A673 (cell line): ENCODE data around the gene ZNF761.

Experiments
- EZH2 ChIP-seq: fragments of 200-600 bp; sonication (generic); IDR thresholded peaks from 2 replicates; pipeline ENCODE4 v1.6.1; 2017; ENCODE audit warnings: borderline replicate concordance, low read depth, mild to moderate bottlenecking, mixed read lengths, antibody characterized with exemption, low read length; ENCODE audit not compliant: poor library complexity, severe bottlenecking
- TF ChIP-seq, protein P1 (sequence below): fragments of 300-800, 200-600 bp; sonication (generic); conservative IDR thresholded peaks from 2 replicates; pipeline ENCODE4 v1.5.1; 2017; ENCODE audit warnings: low read depth, mild to moderate bottlenecking, antibody characterized with exemption, low read length, moderate library complexity, mixed read lengths

DNA sequence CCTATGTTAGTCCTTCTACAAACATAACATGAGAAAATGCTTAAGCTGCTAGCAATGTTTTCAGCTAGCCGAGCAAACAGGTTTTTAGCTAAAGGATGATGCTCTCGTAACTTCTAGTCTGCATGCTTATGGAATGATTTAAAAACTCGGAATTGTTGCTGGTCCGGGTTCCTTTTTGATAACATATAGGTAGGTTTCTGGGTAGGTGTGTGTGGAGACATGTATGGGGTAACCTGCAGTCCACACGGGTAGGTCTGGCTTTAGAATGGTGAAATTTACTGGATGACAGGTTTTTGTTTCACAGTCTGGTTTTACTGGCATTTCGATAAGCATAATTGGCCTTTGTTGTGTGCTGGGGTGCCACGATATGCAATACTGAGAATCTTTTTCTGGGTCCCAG is 40.1 kb downstream of the ZNF761 start:
- TF ChIP-seq, protein P1, sequence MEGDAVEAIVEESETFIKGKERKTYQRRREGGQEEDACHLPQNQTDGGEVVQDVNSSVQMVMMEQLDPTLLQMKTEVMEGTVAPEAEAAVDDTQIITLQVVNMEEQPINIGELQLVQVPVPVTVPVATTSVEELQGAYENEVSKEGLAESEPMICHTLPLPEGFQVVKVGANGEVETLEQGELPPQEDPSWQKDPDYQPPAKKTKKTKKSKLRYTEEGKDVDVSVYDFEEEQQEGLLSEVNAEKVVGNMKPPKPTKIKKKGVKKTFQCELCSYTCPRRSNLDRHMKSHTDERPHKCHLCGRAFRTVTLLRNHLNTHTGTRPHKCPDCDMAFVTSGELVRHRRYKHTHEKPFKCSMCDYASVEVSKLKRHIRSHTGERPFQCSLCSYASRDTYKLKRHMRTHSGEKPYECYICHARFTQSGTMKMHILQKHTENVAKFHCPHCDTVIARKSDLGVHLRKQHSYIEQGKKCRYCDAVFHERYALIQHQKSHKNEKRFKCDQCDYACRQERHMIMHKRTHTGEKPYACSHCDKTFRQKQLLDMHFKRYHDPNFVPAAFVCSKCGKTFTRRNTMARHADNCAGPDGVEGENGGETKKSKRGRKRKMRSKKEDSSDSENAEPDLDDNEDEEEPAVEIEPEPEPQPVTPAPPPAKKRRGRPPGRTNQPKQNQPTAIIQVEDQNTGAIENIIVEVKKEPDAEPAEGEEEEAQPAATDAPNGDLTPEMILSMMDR: no peak
- TF ChIP-seq EZH2: no peak
